ENCODE measurements around the gene PIK3R6. TPM values are rescaled to one million over a fixed set of nuclear protein-coding genes. Genes with fewer than 3 reads are reported as not detected.

PIK3R6 gene
- total RNA-seq, 3 donors from 2014 or later (not counting 1 experiment from before 2014, with no cell fraction given), result 0.84 to 6.3 (median 1.4) TPM

DNA sequence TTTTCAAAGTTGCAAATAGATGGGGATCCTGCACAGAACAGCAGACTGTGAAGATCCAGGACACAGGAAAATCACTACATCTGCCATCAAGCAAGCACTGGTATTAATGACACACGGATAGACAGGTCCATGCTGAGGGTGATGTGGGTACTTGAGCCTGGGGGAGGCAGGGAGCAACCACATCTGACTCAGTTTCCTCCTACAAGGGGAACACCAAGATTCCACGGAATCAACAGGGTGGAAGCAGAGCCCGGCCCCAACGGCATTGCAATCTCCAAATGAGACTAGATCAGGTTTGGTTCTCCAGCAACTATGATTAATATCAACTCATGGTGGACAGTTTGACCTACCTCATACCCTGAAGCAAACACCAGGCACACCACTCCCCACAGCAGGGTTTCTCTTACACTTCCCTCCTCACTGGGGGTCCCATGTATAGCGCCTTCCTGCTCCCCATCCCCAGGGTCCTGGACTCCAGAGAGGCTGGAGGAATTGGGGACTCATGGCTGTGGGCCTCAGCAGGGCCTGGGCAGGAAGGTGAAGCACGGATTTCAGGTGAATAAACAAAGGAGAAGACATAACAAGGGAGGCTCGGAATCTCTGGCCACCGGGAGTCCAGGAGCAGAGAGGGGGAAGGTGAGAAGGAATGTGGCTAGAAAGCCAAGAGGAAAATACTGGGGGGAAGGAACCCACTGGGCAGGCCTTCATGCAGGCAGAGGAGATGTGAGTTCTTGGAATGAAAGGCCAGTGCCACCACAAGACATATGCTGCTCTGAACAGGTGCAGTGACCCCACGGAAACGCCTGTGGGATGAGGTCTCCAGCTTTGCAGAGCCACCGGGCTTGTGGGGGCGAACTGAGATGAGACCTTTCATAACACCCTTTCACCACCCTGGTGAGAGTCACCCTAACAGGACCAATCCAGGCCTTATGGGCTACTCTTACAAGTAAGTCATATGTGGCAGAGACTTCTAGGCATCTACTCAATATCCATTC, 29.5 kb upstream of the PIK3R6 start:
- no peak for ATAC-seq
- no peaks in the 10 kb centered on the region for H3K27me3 ChIP-seq (ENCODE audit: control insufficient read depth, insufficient read depth, low read length)
- Mint-ChIP-seq H3K4me1 (peaks cover 70 to 84% of the 10 kb centered on the region in 2 donors), H3K27me3 (ENCODE audit: low read depth in 2 of 2) (no peaks in the 10 kb centered on the region), H3K27ac (peak overlapping the region; percentile 80 to 94), H3K36me3 (peaks cover 24% of the 10 kb centered on the region), H3K4me3 (no peak overlapping the region), H3K9me3 (no peaks in the 10 kb centered on the region)
- WGBS (ENCODE audit: insufficient coverage), result 80% methylated on average over 12 of the region's 12 CpGs
- H3K4me3 ChIP-seq (ENCODE audit: low read length), result no peak overlapping the region
- DNase-seq, result peak in 1 of 2 donors; percentile 12
- intact Hi-C loops (cut with micrococcal nuclease), result loop anchor here (5.0 kb wide), 1 partner anchor 50 kb away; no protein-coding TSS in a partner anchor
- no peak overlapping the region for H3K27ac ChIP-seq (ENCODE audit: low read length)
- H3K4me1 ChIP-seq (ENCODE audit: control insufficient read depth, insufficient read depth, low read length), result peaks cover 66% of the 10 kb centered on the region
- no peaks in the 10 kb centered on the region for H3K9me3 ChIP-seq (ENCODE audit: control insufficient read depth, insufficient read depth, low read length)
- TF ChIP-seq, protein P1, sequence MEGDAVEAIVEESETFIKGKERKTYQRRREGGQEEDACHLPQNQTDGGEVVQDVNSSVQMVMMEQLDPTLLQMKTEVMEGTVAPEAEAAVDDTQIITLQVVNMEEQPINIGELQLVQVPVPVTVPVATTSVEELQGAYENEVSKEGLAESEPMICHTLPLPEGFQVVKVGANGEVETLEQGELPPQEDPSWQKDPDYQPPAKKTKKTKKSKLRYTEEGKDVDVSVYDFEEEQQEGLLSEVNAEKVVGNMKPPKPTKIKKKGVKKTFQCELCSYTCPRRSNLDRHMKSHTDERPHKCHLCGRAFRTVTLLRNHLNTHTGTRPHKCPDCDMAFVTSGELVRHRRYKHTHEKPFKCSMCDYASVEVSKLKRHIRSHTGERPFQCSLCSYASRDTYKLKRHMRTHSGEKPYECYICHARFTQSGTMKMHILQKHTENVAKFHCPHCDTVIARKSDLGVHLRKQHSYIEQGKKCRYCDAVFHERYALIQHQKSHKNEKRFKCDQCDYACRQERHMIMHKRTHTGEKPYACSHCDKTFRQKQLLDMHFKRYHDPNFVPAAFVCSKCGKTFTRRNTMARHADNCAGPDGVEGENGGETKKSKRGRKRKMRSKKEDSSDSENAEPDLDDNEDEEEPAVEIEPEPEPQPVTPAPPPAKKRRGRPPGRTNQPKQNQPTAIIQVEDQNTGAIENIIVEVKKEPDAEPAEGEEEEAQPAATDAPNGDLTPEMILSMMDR (IDR thresholded peaks at IDR 0.05), result no peak
- peaks cover 79% of the 10 kb centered on the region for H3K36me3 ChIP-seq (ENCODE audit: control insufficient read depth, insufficient read depth, low read length)

DNA sequence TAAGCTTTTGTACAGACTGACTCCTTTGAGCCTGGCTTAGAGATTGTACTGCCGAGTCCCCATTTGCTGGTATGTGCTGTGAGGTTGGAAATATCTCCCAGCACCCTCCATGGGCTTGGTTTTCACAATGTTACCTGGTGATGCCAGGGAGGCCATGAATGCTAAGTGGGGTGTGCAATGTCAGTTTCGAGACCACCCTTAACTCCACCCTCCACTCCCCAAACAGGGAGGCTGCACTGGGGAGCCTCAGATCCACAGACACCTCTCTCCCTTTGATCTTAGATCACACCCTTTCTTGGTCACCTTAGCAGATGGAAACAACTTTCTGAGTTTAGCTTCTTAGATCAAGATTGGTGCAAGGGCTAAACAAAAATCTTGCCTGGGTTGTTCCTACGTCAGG, 28.6 kb upstream of the PIK3R6 start:
- Histone ChIP-seq H3K4me3 (ENCODE audit: low read length) (no peak overlapping the region), H3K27me3 (ENCODE audit: control insufficient read depth, insufficient read depth, low read length) (no peaks in the 10 kb centered on the region), H3K36me3 (ENCODE audit: control insufficient read depth, insufficient read depth, low read length) (peaks cover 76% of the 10 kb centered on the region), H3K9me3 (ENCODE audit: control insufficient read depth, insufficient read depth, low read length) (no peaks in the 10 kb centered on the region), H3K27ac (ENCODE audit: low read length) (no peak overlapping the region), H3K4me1 (ENCODE audit: control insufficient read depth, insufficient read depth, low read length) (peaks cover 63% of the 10 kb centered on the region)
- Mint-ChIP-seq H3K36me3 (peaks cover 19% of the 10 kb centered on the region), H3K9me3 (no peaks in the 10 kb centered on the region), H3K27me3 (ENCODE audit: low read depth in 2 of 2) (no peaks in the 10 kb centered on the region), H3K4me1 (peaks cover 61 to 75% of the 10 kb centered on the region in 2 donors), H3K27ac (peak overlapping the region; percentile 80 to 94), H3K4me3 (no peak overlapping the region)
- intact Hi-C loops (cut with micrococcal nuclease), result loop anchor here (5.0 kb wide), 1 partner anchor 51 kb away; no protein-coding TSS in a partner anchor
- ATAC-seq, result no peak
- TF ChIP-seq, protein P1 (IDR thresholded peaks at IDR 0.05), result no peak
- DNase-seq, result no peak
- 81% methylated on average over 3 of the region's 3 CpGs for WGBS (ENCODE audit: insufficient coverage)

DNA sequence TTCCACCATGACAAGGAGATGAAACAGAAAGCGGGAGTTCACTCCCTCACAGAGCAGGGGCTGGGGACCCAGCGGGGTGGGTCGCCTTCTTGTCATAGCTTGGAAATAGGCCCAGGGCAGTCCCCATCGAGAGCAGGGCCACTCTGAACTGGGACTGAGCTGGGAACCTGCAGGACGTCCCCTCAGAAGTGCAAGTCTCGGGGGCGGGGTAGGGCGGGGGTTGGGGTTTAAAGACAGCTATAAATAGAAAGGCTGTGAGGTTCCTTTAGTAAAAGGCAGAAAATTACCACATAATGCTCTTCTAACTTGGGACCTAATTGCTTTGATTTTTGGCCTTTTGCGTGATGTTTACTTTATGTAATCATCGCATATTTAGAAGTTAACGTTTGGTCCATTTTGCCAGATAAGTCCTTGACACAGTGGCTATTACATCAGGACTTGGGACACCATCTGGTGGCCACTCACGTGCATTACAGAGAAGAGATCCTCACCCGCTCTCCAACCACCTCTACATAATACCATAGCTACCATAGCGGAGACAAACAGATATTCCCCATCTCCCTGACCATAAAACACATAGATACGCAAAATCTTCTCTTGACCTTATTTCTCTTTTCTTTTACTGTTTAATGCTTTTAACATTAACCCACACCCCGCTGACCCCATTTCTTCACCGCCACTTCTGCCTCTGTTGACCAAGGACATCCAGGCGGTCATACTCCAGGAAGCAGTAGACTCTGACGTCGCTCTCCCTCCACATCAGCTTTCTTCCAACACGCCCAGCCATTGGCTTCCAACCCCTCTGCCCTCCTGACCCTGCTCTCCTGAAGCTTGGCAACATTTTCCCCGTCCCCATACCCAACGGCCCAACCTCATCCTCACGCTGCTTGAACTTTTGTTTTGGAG, 27.5 kb upstream of the PIK3R6 start:
- Histone ChIP-seq H3K36me3 (ENCODE audit: control insufficient read depth, insufficient read depth, low read length) (peaks cover 79% of the 10 kb centered on the region), H3K4me1 (ENCODE audit: control insufficient read depth, insufficient read depth, low read length) (peaks cover 51% of the 10 kb centered on the region), H3K27me3 (ENCODE audit: control insufficient read depth, insufficient read depth, low read length) (no peaks in the 10 kb centered on the region), H3K4me3 (ENCODE audit: low read length) (no peak overlapping the region), H3K9me3 (ENCODE audit: control insufficient read depth, insufficient read depth, low read length) (no peaks in the 10 kb centered on the region), H3K27ac (ENCODE audit: low read length) (no peak overlapping the region)
- TF ChIP-seq, protein P1 (IDR thresholded peaks at IDR 0.05), result peak; percentile 67
- 69% methylated on average over 21 of the region's 24 CpGs for WGBS (ENCODE audit: insufficient coverage)
- peak in 1 of 2 donors; percentile 81 for DNase-seq
- Mint-ChIP-seq H3K4me3 (no peak overlapping the region), H3K4me1 (peaks cover 56 to 63% of the 10 kb centered on the region in 2 donors), H3K9me3 (no peaks in the 10 kb centered on the region), H3K36me3 (peaks cover 19% of the 10 kb centered on the region), H3K27me3 (ENCODE audit: low read depth in 2 of 2) (no peaks in the 10 kb centered on the region), H3K27ac (peak overlapping the region; percentile 80 to 94)
- peak; percentile 35 to 57 (median 56) for ATAC-seq
- intact Hi-C loops (cut with micrococcal nuclease), result loop anchor here (5.0 kb wide), 1 partner anchor 52 kb away; no protein-coding TSS in a partner anchor

Data from natural killer cell (primary cell).